H1 (cell line): ENCODE data around the gene GRAPL. TPM values are rescaled to one million over a fixed set of nuclear protein-coding genes. Genes with fewer than 3 reads are reported as not detected.
"Not testable (repeated sequence)": the region's sequence is repeated elsewhere in the genome, so short reads cannot be mapped to it uniquely, and the experiment has no call there.

Experiments
- CTCF ChIA-PET: fragments of 300-600 bp; sonication (Branson Sonifier 250); formaldehyde crosslinking; loops from one replicate; lab custom pipeline; 2021; ENCODE audit not compliant: partially characterized antibody; lab: Charles Lee
- POLR2A ChIA-PET: fragments of 300-600 bp; sonication (Branson Sonifier 250); formaldehyde crosslinking; loops from one replicate; lab custom pipeline; 2021; ENCODE audit warnings: inconsistent platforms; ENCODE audit not compliant: partially characterized antibody; lab: Charles Lee
- DNase-seq, 2 experiments: peaks; one replicate each; pipeline versions ENCODE4 v3.0.0 to v3.0.0-alpha.2; 2010 to 2022; ENCODE audit warnings: low spot score in 2 of 2, low read depth in 1 of 2, mixed read lengths in 1 of 2
- FAIRE-seq: peaks from 2 replicates; lab custom pipeline; 2011; peaks lifted over from hg19 to GRCh38; lab: Jason Lieb, UNC
- H2AFZ ChIP-seq: 2 replicates; pipeline ENCODE4 v1.8.1; 2012; ENCODE audit warnings: low read length, inconsistent platforms
- H2AK5ac ChIP-seq: 2 replicates; pipeline ENCODE4 v1.6.1; 2013; ENCODE audit warnings: low read depth, low read length
- H2BK120ac ChIP-seq: replicated peaks from 2 replicates; pipeline ENCODE3; 2013; ENCODE audit warnings: low read depth, low read length, inconsistent platforms
- H2BK12ac ChIP-seq: 2 replicates; pipeline ENCODE4 v1.6.1; 2013; ENCODE audit warnings: low read depth, low read length
- H2BK15ac ChIP-seq: 2 replicates; pipeline ENCODE4 v1.6.1; 2013; ENCODE audit warnings: low read length
- H2BK20ac ChIP-seq: 2 replicates; pipeline ENCODE4 v1.6.1; 2013; ENCODE audit warnings: low read length
- H2BK5ac ChIP-seq: 2 replicates; pipeline ENCODE4 v1.6.1; 2013; ENCODE audit warnings: low read depth, low read length
- H3K14ac ChIP-seq: 2 replicates; pipeline ENCODE4 v1.6.1; 2013; ENCODE audit warnings: inconsistent platforms; ENCODE audit not compliant: insufficient read length
- H3K18ac ChIP-seq: 2 replicates; pipeline ENCODE4 v1.6.1; 2013; ENCODE audit warnings: low read length; ENCODE audit errors: extremely low read depth
- H3K23ac ChIP-seq: 2 replicates; pipeline ENCODE4 v1.6.1; 2013; ENCODE audit warnings: inconsistent platforms; ENCODE audit not compliant: insufficient read length
- H3K23me2 ChIP-seq: 2 replicates; pipeline ENCODE4 v1.6.1; 2013; ENCODE audit warnings: low read depth, low read length
- H3K27ac ChIP-seq: 2 replicates; pipeline ENCODE4 v1.6.1; 2011; ENCODE audit warnings: low read depth, low read length, inconsistent platforms
- H3K27me3 ChIP-seq, 4 experiments: replicated peaks in 1 of 4; 1 replicate in 1 of 4; 2 replicates in 3 of 4; pipeline versions ENCODE4 v1.6.1 to v1.8.1; 2011 to 2013; ENCODE audit warnings: low read length in 3 of 4, mild to moderate bottlenecking in 3 of 4, inconsistent platforms in 2 of 4, mixed read lengths in 2 of 4, moderate library complexity in 1 of 4; ENCODE audit not compliant: control insufficient read depth in 3 of 4, insufficient read depth in 3 of 4; ENCODE audit errors: extremely low read depth in 1 of 4
- H3K36me3 ChIP-seq, 4 experiments: 2 replicates each; pipeline versions ENCODE4 v1.6.1 to v1.8.1; 2011 to 2013; ENCODE audit warnings: mild to moderate bottlenecking in 4 of 4, low read length in 3 of 4, moderate library complexity in 2 of 4, control low read depth in 1 of 4, inconsistent platforms in 1 of 4; ENCODE audit not compliant: insufficient read depth in 4 of 4, control insufficient read depth in 2 of 4
- H3K4ac ChIP-seq: replicated peaks from 2 replicates; pipeline ENCODE3; 2013; ENCODE audit warnings: low read length, low read depth, mixed read lengths, inconsistent platforms; ENCODE audit not compliant: insufficient read length
- H3K4me1 ChIP-seq, 4 experiments: replicated peaks in 1 of 4; 1 replicate in 1 of 4; 2 replicates in 3 of 4; pipeline versions ENCODE4 v1.6.1 to v1.8.1; 2011 to 2013; ENCODE audit warnings: low read length in 3 of 4, inconsistent platforms in 2 of 4, mixed read lengths in 1 of 4; ENCODE audit not compliant: insufficient read depth in 4 of 4, control insufficient read depth in 3 of 4
- H3K4me2 ChIP-seq, 2 experiments: 2 replicates each; pipeline versions ENCODE4 v1.6.1 to v1.8.1; 2011 to 2013; ENCODE audit warnings: low read depth in 2 of 2, low read length in 2 of 2, control low read depth in 1 of 2, inconsistent platforms in 1 of 2, mild to moderate bottlenecking in 1 of 2; ENCODE audit not compliant: insufficient read depth in 1 of 2
- H3K4me3 ChIP-seq, 4 experiments: fragments of 200-600, 300-600 bp in 1 of 4; sonication (generic), shearing (Covaris generic), sonication (Bioruptor Twin) in 1 of 4; 2 replicates each; pipeline versions ENCODE4 v1.5.1 to v1.8.1; 2011 to 2016; ENCODE audit warnings: low read length in 4 of 4, low read depth in 3 of 4, control low read depth in 2 of 4, inconsistent platforms in 2 of 4, mild to moderate bottlenecking in 2 of 4, mixed read lengths in 1 of 4, moderate library complexity in 1 of 4; ENCODE audit not compliant: insufficient read depth in 2 of 4; ENCODE audit errors: extremely low read depth in 1 of 4
- H3K56ac ChIP-seq: replicated peaks from 2 replicates; pipeline ENCODE3; 2013; ENCODE audit warnings: low read depth, mild to moderate bottlenecking, mixed read lengths, low read length, inconsistent platforms; ENCODE audit not compliant: insufficient read length
- H3K79me1 ChIP-seq: 2 replicates; pipeline ENCODE4 v1.6.1; 2013; ENCODE audit warnings: low read depth, low read length, control low read depth
- H3K79me2 ChIP-seq, 2 experiments: 2 replicates each; pipeline versions ENCODE4 v1.6.1 to v1.8.1; 2012 to 2013; ENCODE audit warnings: low read length in 2 of 2, mild to moderate bottlenecking in 2 of 2, inconsistent platforms in 1 of 2; ENCODE audit not compliant: insufficient read depth in 2 of 2, control insufficient read depth in 1 of 2
- H3K9ac ChIP-seq, 4 experiments: replicated peaks in 1 of 4; 1 replicate in 1 of 4; 2 replicates in 3 of 4; pipeline versions ENCODE4 v1.6.1 to v1.8.1; 2011 to 2013; ENCODE audit warnings: low read depth in 3 of 4, low read length in 3 of 4, control low read depth in 2 of 4, mild to moderate bottlenecking in 2 of 4, moderate library complexity in 2 of 4, inconsistent platforms in 1 of 4; ENCODE audit errors: extremely low read depth in 1 of 4
- H3K9me3 ChIP-seq, 2 experiments: 2 replicates each; pipeline versions ENCODE4 v1.6.1 to v1.8.1; 2012 to 2013; ENCODE audit warnings: mild to moderate bottlenecking in 2 of 2, moderate library complexity in 2 of 2, control low read depth in 1 of 2, inconsistent platforms in 1 of 2, low read depth in 1 of 2, low read length in 1 of 2, mixed read lengths in 1 of 2; ENCODE audit not compliant: insufficient read depth in 2 of 2
- H4K20me1 ChIP-seq, 2 experiments: replicated peaks in 1 of 2; 2 replicates each; pipeline versions ENCODE3 to v1.8.1; 2011 to 2013; ENCODE audit warnings: inconsistent platforms in 2 of 2, low read length in 2 of 2, mild to moderate bottlenecking in 1 of 2; ENCODE audit not compliant: insufficient read depth in 2 of 2, control insufficient read depth in 1 of 2
- H4K5ac ChIP-seq: 2 replicates; pipeline ENCODE4 v1.6.1; 2013; ENCODE audit warnings: low read length, low read depth, mixed read lengths, inconsistent platforms; ENCODE audit not compliant: insufficient read length
- H4K8ac ChIP-seq: 2 replicates; pipeline ENCODE4 v1.8.0; 2013; ENCODE audit warnings: mild to moderate bottlenecking, moderate library complexity, low read length, inconsistent platforms; ENCODE audit not compliant: insufficient read depth; ENCODE audit errors: extremely low read depth
- H4K91ac ChIP-seq: replicated peaks from 2 replicates; pipeline ENCODE3; 2013; ENCODE audit warnings: low read length, mixed read lengths, inconsistent platforms; ENCODE audit not compliant: insufficient read length
- WGBS, 2 experiments: shearing (Covaris generic) in 1 of 2; methylation state at CpG; one replicate each; pipeline versions ENCODE4 v1.1.6 to v1.1.7; 2013 to 2015; ENCODE audit warnings: low lambda C conversion rate in 2 of 2, mixed read lengths in 2 of 2, inconsistent platforms in 1 of 2, low coverage in 1 of 2, missing lambda C conversion rate in 1 of 2; ENCODE audit not compliant: insufficient replicate concordance in 2 of 2, insufficient coverage in 1 of 2, insufficient read length in 1 of 2; ENCODE audit errors: extremely low coverage in 1 of 2, missing lambda C conversion rate in 1 of 2; 5-methylcytosine and 5-hydroxymethylcytosine counted together
- polyA plus RNA-seq, 7 experiments: library from polyadenylated mRNA; depleted of rRNA in 3 of 7; stranded (reverse) in 5 of 7; unstranded in 2 of 7; fragments of >200 nt in 5 of 7; fragments of 200-250 nt in 2 of 7; gene quantifications; 1 replicate in 5 of 7; 2 replicates in 1 of 7; 4 replicates in 1 of 7; pipeline versions ENCODE4 v1.2.1 to v1.2.3, GENCODE V29; 2011 to 2013; ENCODE audit warnings: missing spikeins in 2 of 7, mixed read lengths in 2 of 7
- total RNA-seq: library from RNA; stranded (reverse); fragmentation: NEBNext Ultra II Directional; extraction: Animal tissue kit (Norgen Biotek cat#: 25700); gene quantifications from 2 replicates; pipeline ENCODE4 v1.2.1, GENCODE V29; 2021

The GRAPL gene
- total and polyA plus RNA-seq, 2 of the 8 experiments (the other 6 are each of a cell fraction or from before 2014, with no cell fraction given), result 0.15 TPM; not detected in 1

GRCh38 chr17:19110189-19111097 is 16.9 kb upstream of the GRAPL start:
- H2BK120ac ChIP-seq, DNase-seq, H3K23ac ChIP-seq, H3K79me2 ChIP-seq, H3K56ac ChIP-seq, CTCF ChIA-PET, H2BK5ac ChIP-seq, H4K20me1 ChIP-seq, POLR2A ChIA-PET, H2AFZ ChIP-seq, H4K91ac ChIP-seq, H3K9ac ChIP-seq, H3K36me3 ChIP-seq, FAIRE-seq, H3K9me3 ChIP-seq, H3K27me3 ChIP-seq, H3K14ac ChIP-seq, H4K8ac ChIP-seq, H3K79me1 ChIP-seq, H3K4ac ChIP-seq, H3K4me1 ChIP-seq, H3K23me2 ChIP-seq, H2AK5ac ChIP-seq, H2BK12ac ChIP-seq, H2BK20ac ChIP-seq, H3K18ac ChIP-seq, H4K5ac ChIP-seq, H3K27ac ChIP-seq, H2BK15ac ChIP-seq: not testable (repeated sequence)
- no CpG with 5 or more reads among the region's 45 CpGs for WGBS, 2 experiments
- H3K4me3 ChIP-seq, result 0 out of 8 replicates have a peak overlapping the region, but pooled peaks of 1 of the 4 experiments have one; percentile 52
- peak overlapping the region in 1 of 2 experiments; percentile 61; a peak in 2 of 4 replicates for H3K4me2 ChIP-seq
